ENCODE data around the gene CDKN2A.

DNA sequence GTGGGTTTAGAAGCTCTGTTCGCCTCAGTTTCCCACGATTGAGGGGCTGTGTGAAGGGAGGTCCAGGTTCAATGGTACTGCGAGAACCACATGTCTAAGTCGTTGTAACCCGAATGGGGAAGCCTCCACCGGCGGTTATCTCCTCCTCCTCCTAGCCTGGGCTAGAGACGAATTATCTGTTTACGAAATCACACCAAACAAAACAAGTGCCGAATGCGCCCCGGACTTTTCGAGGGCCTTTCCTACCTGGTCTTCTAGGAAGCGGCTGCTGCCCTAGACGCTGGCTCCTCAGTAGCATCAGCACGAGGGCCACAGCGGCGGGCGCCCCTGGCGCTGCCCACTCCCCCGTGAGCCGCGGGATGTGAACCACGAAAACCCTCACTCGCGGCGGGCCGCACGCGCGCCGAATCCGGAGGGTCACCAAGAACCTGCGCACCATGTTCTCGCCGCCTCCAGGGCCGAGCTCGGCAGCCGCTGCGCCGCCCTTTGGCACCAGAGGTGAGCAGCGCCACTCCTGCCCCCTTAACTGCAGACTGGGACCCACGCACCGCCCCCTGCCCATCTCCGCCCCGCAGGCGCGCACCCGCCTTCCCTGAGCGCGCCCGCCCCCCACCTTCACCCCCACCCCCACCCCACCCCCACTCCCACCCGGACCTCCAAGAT lies at the start of gene CDKN2A:
- no peak for TF ChIP-seq POLR2A (IDR thresholded peaks at IDR 0.05; ENCODE audit: low read depth, low read length)
- TF ChIP-seq TAF1 (IDR thresholded peaks at IDR 0.05; ENCODE audit: low read depth, low read length) = no peak
- TF ChIP-seq POLR2AphosphoS5 (IDR thresholded peaks at IDR 0.05; ENCODE audit: low read depth, low read length) = no peak
- no peak for TF ChIP-seq PAX5 (IDR thresholded peaks at IDR 0.05; ENCODE audit: insufficient read depth, low read length, severe bottlenecking)
- no peak for TF ChIP-seq SPI1 (IDR thresholded peaks at IDR 0.05; ENCODE audit: low read depth, low read length)
- no peak for TF ChIP-seq POU2F2 (IDR thresholded peaks at IDR 0.05; ENCODE audit: low read depth, low read length)

Measured in GM12891 (cell line).